Suppressor macrophage treated with lipopolysaccharide for 1 hour (primary cell): ENCODE data around the gene MYH7.
"Not testable (repeated sequence)": the region's sequence is repeated elsewhere in the genome, so short reads cannot be mapped to it uniquely, and the experiment has no call there.

Experiments
- DNase-seq, 3 donors: peaks; one replicate each; pipeline ENCODE4 v3.0.0-alpha.2; 2020 to 2022

MYH7 gene

DNA sequence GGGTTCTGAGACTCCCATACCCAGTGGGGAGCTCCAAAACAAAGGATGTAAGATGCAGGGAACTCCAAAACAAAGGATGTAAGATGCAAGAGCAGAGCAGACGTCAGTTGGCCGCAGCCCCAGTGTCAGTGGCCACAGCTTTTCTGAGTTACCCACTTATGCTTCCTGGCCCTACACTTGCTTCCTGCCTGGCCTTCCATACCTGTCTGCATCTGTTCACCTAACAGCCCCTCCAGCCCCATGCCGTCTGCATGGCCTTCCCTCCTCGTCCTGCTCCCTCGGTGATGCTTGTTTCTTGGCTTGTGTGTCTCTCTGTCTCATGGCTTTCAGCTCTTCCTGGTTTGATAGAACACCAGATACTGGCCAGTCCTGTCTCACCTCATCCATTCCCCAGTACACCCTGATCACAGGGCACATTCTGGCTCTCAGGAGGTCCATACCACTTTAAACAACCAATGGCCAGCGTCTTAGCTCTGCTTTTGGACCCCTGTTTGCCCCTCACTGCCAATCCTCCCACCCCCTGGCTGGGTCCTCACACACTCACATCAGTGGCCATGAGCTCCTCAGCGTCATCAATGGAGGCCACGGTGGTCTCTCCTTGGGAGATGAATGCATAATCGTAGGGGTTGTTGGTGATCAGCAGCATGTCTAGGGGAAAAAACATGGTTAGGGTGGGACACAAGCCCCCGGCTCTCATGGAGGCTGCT lies 5.3 kb downstream of the MYH7 start:
- no peak for DNase-seq

DNA sequence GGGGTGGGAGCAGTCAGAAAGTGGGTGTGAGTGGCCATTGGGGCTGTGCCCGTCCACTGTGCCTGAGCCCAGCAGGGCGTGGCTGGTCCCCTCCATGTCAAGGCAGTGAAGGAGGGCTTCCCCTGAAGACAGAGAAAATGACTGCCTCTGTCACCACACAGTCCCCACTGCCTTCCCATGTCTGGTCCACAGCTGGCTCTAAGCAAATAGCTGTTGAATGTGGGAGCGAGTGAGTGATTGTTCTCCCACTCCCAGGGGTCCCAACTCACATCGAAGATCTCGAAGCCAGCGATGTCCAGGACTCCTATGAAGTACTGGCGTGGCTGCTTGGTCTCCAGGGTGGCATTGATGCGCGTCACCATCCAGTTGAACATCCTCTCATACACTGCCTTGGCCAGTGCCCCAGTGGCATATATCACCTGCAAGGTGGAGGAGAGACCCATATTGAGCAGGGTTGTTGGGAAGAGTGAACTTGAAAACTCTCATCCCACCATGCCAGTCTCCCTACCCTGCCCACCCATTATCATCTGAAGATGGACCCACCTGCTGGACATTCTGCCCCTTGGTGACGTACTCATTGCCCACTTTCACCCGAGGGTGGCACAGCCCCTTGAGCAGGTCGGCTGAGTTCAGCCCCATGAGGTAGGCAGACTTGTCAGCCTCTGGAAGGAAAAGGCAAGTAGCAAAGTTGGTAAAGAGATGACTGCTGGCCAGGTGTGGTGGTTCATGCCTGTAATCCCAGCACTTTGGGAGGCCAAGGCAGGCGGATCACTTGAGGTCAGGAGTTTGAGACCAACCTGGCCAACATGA lies 6.6 kb downstream of the MYH7 start:
- DNase-seq = no peak

DNA sequence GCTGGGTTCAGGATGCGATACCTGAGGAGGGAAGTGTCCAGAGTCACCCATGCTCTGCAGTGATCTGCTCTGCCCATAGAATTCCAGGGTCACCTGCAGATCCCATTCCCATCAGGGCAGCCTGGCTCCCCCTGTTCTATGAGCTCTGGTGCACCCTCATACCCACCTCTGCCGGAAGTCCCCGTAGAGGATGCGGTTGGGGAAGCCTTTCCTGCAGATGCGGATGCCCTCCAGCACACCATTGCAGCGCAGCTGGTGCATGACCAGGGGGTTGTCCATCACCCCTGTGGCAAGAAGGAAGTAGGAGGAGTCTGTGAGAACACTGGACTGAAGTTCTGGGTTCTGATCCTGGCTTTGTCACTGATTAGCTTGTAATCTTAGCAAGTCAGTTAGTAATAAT lies 9.7 kb downstream of the MYH7 start:
- DNase-seq = not testable (repeated sequence)

DNA sequence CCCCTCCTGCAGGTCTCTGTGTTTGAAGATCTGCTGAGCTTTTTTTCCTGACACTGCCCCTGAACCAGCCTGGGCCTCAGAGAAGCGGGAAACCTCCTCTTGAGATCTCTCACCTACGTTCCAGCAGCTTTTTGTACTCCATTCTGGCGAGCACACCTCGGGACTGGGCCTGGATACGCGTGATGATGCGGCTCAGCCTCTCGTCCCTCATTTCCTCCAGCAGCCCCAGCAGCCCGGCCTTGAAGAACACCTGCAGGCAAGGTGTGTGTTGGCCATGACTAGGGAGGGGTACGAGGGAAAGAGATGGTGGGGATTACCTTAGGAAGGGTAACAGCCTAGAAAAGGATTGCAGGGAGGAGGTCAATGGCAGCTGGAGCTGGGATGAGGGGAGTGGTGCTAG lies 10.3 kb downstream of the MYH7 start:
- DNase-seq = no peak

DNA sequence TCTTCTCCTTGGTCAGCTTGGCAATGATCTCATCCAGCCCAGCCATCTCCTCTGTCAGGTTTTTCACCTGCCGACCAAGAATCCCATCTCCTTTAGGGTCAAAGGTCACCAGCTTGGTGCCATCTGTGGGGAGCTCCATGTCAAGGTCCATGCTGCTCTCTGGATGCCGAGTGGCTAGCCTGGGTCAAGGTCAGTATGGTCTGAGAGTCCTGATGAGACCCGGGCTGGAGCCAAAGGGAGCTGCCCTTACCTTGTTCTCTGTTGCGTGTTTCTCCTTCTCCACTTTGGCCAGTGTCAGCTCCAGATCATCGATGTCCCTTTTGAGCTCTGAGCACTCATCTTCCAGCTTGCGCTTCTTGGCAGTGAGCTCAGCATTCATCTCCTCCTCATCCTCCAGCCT lies 11.8 kb downstream of the MYH7 start:
- no peak for DNase-seq

DNA sequence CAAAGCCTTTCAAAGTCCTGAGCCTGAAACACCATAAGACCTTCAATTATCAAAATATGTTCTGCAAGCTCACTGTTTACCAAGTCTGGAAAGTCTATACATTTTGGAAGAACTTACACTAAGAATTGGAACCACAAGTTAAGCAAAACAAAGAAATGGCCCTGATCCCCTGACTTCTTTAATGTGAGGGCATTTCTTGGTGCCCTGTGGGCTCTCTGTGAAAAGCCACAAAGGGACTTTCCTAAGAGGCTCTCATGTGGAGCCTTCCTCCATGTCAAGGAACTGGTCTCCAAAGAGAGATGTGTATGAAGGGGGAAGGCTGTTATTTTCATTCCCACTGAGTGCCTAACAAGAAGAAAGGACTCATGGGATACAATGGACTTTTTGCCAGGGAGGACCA lies 13.9 kb downstream of the MYH7 start:
- peak in 1 of 3 donors; percentile 12 for DNase-seq

DNA sequence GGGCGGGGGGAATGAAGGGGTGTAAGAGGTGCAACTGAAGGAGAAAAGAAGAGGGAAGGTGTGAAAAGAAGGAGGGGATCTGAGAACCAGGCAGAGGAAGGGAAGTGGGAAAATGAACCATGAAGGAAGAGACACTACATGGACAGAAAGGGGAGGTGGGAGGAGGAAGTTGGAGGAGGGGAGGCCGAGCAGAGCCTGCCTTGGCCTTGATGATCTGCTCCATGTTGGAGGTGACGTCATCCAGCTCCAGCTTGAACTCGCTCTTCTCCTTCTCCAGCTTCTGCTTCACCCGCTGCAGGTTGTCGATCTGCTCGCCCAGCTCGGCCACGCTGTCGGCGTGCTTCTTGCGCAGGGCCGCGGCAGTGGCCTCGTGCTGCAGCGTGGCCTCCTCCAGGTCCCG lies 15.8 kb downstream of the MYH7 start:
- DNase-seq = not testable (repeated sequence)

DNA sequence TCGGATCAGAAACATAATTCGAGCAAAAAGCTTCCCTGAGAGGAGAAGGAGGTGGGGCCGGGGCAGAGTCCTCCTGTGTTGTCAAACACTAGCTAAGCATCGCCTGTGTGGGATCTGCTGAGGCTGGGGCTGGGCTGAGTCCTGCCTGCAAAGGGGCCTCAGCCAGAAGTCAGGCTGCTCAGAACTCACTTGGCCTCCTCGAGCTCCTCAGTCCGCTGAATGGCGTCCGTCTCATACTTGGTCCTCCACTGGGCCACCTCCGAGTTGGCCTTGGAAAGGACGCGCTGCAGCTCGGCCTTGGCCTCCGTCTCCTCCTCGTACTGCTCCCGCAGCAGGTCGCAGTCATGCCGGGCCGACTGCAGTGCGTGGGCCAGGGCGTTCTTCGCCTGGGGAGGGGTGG lies 17.4 kb downstream of the MYH7 start:
- no peak for DNase-seq

DNA sequence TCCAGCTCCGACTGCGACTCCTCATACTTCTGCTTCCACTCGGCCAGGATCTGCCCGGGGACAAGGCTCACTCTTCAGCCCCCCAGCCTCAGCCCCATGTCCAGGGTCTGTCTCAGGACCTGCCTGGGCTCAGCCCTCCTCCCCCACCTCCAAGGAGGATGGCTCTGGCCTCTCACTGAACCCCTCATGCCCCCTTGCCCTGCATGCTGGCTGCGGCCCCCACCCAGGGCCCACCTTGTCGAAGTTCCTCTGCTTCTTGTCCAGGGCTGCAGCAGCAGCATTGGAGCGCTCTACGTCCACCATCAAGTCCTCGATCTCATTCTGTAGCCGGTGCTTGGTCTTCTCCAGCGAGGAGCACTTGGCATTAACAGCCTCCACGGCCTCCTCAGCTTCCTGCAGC lies 18.2 kb downstream of the MYH7 start:
- not testable (repeated sequence) for DNase-seq

DNA sequence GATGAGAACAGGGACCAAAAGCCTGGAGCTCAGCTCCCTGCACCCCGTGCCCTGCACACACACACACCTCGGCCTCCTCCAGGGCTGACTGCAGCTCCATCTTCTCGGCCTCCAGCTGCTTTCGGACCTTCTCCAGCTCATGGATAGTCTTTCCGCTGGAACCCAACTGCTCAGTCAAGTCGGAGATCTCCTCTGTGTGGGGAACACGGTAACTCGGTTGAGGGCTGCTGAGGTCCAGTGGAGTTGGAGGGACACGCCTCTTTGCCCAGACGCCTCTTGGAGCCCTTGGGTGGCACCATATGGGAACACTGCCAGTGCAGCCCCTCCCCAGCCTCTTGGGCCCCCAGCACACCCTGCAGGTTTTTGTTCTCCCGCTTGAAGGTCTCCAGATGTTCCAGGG lies 18.7 kb downstream of the MYH7 start:
- no peak for DNase-seq

DNA sequence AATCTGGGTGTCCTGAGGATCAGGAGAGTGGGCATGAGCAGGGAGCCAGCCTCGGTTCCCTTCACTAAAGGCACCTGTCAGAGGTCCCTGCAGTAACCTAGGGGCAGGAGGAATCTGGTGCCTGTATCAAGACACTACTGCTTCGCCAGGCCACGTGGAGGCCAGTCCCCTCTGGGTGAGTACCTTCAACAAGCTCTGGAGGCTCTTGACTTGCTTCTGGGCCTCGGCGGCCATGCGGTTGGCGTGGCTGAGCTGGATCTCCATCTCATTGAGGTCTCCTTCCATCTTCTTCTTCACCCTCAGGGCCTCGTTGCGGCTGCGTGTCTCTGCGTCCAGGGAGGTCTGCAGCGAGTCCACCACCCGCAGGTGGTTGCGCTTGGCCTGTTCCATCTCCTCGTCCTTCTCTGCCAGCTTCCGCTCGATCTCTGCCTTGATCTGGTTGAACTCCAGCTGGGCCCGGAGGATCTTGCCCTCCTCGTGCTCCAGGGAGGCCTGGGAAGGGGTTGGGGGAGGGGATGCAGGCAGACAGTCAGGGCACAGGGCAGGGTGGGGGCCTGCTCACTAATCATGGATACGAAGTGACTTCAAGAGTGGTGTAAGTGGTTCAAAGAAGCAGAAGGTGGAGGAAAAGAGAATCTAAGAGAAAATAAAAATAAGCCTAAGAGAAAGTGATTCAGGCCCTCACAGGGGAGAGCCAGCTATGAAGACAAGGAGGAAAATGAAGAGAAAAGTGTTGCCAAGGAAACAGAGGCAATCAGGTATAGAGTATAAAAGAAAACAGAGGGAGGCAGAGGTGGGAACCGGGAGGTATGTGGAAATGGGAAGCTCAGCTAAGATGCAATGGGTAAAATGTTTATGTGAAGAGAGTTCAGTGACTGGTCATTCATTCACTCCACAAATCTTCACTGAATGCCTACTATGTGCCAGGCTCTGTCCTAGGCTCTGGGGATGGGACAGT lies 19.4 kb downstream of the MYH7 start:
- no peak for DNase-seq

DNA sequence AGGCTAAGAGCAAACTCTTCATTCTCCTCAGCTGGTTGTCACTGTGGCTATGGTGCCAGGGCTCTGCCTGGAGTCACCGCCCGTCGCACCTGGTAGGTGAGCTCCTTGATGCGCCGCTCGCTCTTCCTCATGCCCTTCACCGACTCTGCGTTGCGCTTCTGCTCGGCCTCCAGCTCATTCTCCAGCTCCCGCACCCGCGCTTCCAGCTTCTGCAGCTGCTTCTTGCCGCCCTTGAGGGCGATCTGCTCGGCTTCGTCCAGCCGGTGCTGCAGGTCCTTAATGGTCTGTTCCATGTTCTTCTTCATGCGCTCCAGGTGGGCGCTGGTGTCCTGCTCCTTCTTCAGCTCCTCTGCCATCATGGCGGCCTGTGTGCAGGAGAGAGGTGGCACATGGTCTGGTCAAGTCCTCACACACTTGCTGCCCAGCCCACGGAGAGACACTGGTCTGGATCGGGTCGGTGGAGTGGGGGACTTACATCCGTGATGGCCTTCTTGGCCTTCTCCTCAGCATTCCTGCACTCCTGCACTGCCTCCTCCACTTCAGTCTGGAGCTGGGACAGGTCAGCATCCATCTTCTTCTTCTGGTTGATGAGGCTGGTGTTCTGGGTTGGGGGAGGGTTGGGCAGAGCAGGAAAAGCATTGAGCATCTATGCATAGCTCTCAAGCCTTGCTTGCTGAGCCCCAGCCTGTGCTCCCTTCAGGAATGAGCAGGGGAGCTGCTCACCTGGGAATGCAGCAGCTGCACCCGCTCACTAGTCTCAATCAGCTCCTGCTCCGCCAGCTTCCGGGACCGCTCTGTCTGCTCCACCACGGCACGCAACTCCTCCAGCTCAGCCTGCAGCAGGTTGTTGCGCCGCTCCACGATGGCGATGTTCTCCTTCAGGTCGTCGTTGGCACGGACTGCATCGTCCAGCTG lies 20.3 kb downstream of the MYH7 start:
- no peak for DNase-seq

DNA sequence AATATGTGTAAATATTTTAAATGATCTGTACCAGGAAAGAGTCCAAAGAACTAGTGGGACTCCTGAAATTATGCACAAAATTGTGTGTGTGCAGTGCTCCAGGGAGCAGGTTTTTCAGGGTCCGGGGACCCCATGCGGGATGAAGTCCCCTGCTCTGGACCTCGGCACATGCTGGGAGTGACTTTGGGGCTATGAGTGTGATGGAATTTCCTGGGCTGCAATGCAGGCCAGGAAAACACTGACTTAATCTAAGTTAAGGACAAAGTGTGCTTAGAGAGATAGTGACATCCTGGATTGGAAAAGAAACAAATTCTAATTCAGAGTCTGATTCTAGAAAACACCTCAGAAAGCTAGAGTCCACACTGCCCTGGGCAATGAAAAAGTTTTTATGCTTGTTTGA lies 21.2 kb downstream of the MYH7 start:
- DNase-seq = no peak

DNA sequence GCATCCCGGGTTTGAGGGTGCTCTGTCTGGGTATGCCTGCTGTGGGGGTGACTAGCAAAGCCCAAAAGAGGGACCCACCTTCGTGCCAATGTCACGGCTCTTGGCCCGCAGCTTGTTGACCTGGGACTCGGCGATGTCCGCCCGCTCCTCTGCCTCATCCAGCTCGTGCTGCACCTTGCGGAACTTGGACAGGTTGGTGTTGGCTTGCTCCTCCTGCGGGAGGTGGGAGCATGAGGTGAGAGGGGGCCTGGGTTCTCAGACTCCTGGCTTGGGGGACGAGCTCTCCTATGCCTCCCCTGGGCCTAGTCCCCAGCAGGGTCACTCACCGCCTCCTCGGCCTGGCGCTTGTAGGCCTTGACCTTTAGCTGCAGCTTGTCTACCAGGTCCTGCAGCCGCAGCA lies 21.8 kb downstream of the MYH7 start:
- DNase-seq = no peak

DNA sequence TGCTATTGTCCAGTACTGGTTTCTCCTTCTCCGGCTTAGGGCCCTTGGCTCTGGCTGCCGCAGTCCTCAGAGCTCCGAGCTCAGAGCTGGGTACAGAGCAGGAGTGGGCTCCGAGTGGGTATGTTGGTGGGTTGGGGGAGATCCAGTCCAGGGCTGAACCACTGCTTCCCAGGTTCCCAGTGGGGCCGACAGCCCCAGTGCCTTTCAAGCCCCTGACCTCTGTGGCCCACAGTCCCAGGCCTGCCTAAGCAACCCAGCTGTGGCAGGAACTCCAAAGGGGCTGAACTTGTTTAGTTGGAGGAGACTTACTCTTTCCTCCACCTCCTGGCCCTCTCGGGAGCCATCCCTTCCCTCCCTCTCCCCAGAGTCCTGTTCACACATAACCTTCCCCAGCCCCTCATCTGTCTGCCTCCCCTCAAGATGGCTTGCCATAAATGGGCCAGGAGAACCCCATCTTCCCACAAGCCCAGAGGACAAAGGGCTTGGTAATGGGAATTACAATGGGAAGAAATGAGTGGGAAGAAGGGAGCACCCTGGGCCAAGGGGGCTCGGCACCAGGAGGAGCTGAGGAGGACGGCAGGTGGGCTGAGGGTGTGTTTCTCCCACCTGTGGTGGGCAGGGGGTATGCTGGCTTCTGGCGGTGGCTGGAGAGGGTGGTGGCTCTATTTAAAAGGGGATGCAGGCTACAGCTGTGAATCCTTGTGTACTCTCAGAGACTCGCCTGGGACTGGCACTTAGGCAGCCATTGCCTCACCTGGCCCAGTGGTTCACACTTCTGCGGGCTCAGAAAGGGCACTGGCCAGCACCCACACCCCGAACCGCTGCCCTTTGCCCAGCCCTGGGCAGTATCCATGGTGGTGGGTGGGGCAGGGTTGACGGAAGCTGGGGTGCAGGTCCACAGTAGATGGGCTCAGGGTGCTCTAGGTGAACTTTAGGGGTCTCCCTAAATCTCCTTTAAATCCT lies 23.6 kb downstream of the MYH7 start:
- DNase-seq = no peak

DNA sequence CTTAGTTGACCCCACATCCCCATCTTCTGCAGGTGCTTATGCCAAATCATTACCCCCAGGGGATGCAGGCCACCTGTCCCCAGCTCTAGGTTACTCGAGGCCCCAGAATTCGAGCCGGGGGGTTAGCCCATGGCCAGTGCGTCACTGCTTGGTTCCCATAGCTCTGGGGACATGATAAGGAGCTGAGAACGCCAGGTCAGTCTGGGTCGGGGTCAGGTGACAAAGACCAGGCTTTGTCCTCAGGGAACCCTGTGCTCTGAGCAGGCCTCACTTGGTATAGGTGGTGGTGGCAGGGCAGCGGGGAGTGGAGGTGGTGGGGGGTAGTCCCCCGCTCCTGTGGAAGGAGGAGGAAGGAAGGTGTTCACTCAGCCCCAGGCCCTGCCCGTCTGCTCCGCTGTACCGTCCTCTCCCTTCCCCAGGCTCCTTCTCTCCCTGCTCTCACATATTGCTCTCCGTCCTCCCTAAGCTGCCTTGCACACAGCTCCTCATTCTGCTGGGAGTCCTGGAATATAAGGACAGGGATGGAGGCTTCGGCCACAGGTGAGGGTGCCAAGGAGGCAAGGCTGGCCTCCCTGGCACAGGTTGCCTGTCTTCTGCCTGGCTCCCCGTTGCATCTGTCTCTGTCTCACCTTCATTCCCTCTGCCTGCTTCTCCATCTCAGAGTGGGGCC lies 25.4 kb downstream of the MYH7 start:
- DNase-seq = no peak

DNA sequence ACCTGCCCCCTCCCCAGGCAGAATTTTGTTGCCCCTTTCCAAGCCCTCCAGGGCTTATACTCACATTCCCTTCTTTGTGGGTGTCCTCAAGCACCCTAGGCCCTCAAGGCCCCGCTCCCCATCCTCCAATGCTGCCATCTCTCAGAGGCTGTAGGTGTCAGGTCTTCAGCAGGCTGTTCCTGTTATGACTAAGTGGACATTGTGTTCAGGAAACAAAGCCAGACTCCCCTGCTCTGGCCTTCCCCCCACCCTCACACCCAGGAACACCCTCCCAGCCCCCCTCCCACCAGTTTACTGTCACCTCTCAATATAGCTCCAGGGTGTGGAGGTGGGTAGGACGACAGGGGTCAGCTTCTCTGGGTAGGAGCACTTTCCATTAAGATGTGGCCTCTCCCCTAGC lies 26.0 kb downstream of the MYH7 start:
- no peak for DNase-seq

DNA sequence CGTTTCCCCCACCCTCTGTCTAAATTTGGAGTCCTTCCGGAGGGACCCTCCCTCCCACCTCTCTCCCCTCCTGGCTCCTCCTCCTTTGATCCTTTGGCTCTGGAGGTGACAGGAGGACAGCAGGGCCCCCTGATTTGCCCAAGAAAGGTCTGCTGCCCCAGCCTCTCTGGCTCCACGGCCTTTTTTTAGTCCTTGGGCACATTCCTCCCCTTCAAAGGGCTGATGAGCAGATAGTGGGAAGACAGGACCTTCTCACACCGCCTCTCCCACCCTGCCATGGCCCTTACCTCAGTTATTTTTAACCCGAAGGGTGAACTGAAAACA lies 27.2 kb downstream of the MYH7 start:
- DNase-seq = no peak

DNA sequence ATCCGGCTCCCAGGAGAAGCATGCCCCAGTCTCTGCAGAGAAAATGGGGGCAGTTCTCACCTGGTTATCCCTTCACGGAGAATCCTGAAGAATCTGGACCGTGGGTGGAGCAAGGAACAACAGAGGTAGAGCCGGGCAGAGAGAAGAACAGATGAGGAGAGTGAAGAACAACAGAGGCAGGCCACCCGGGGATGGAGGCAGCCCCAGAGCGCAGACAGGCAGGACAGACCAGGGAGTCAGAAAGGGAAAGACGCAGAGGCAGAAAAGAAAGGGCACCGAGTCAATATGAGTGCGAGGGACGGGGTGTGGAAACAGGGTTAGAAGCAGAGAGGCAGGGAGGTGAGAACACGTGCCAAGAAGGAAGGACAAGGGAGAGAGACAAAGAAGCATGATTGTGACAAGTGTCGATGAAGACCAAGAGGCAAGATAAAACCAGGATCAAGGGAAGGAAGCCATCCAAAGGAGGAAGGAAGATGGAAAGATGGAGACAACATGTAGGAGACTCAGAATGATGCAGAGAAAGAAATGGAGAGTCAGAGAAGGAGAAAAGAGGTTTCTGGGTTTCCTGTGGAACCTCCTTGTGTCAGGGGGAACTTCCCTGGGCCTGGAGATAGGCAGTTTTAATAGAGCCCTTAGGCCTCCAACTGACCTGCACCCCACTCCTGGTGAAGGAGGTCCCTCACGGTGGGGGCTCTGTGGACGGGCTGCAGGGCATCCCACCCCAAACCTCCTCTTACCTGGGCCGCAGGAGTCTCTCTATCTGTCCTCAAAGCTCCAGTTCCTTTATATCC lies 27.7 kb downstream of the MYH7 start, which contains the start of gene MYH6:
TSS of gene MYH6 (minus strand) at position 758 of the 791 bp plus-strand sequence. CDS start 1,050 bp downstream, outside the sequence.
- no peak for DNase-seq
